HG03354 (cell line): Measurements from ENCODE around the gene TRAPPC4.
"Not testable (repeated sequence)": the region's sequence is repeated elsewhere in the genome, so short reads cannot be mapped to it uniquely, and the experiment has no call there.

ENCODE experiments used
- ATAC-seq: cut with Tn5 transposase; IDR thresholded peaks from one replicate; pipeline ENCODE4 v1.9.1; 2021; ENCODE audit warnings: mild to moderate bottlenecking; ENCODE audit not compliant: unreplicated experiment, poor library complexity, severe bottlenecking

TRAPPC4 gene

GRCh38 chr11:119018074-119018938 lies at the start of gene TRAPPC4, which contains the start of gene RPS25:
Gene TRAPPC4 (plus strand): TSS chr11:119018766. CDS start chr11:119018796, 30 bp downstream.
Gene RPS25 (minus strand): TSS chr11:119018343. CDS start chr11:119018284, 59 bp downstream.
- peak; percentile 87 for ATAC-seq

- not testable (repeated sequence) for ATAC-seq
These were observed 49.1 kb upstream of the TRAPPC4 start for GRCh38 chr11:118969508-118969907.

- ATAC-seq = no peak
These were observed 46.9 kb upstream of the TRAPPC4 start, which contains the start of gene FOXR1 for GRCh38 chr11:118971646-118972045. Gene FOXR1 (plus strand): TSS chr11:118971761. CDS start chr11:118971932, 171 bp downstream.

GRCh38 chr11:118973985-118974384 lies 44.6 kb upstream of the TRAPPC4 start:
- no peak for ATAC-seq

GRCh38 chr11:118975771-118976709 lies 42.5 kb upstream of the TRAPPC4 start:
- no peak for ATAC-seq

- no peak for ATAC-seq
These were observed 39.1 kb upstream of the TRAPPC4 start for GRCh38 chr11:118979434-118979833.

GRCh38 chr11:118980191-118980881 lies 38.2 kb upstream of the TRAPPC4 start:
- no peak for ATAC-seq

- not testable (repeated sequence) for ATAC-seq
These were observed 34.2 kb upstream of the TRAPPC4 start for GRCh38 chr11:118984337-118984736.

- no peak for ATAC-seq
These were observed 33.7 kb upstream of the TRAPPC4 start for GRCh38 chr11:118984825-118985224.

GRCh38 chr11:118988280-118988679 lies 30.3 kb upstream of the TRAPPC4 start:
- ATAC-seq = no peak

GRCh38 chr11:118991486-118992038 lies 27.0 kb upstream of the TRAPPC4 start:
- not testable (repeated sequence) for ATAC-seq

- peak; percentile 14 for ATAC-seq
These were observed 21.5 kb upstream of the TRAPPC4 start for GRCh38 chr11:118996926-118997626.

GRCh38 chr11:118997627-118998387 lies 20.8 kb upstream of the TRAPPC4 start, which contains the start of gene CENATAC:
Gene CENATAC (plus strand): TSS chr11:118998138. CDS start chr11:118998198, 60 bp downstream.
- ATAC-seq = peak; percentile 91

- peak; percentile 10 for ATAC-seq
These were observed 20.2 kb upstream of the TRAPPC4 start for GRCh38 chr11:118998388-118998717.

GRCh38 chr11:118998822-118999221 lies 19.7 kb upstream of the TRAPPC4 start:
- ATAC-seq = no peak

GRCh38 chr11:119000906-119001305 lies 17.7 kb upstream of the TRAPPC4 start:
- ATAC-seq = no peak

- no peak for ATAC-seq
These were observed 11.9 kb upstream of the TRAPPC4 start for GRCh38 chr11:119006656-119007055.

- ATAC-seq = no peak
These were observed 7.0 kb upstream of the TRAPPC4 start for GRCh38 chr11:119011476-119012053.
